ENCODE measurements around the gene IL21R.

Gene IL21R

GRCh38 chr16:27410761-27411160, 8.8 kb downstream of the IL21R start:
- TF ChIP-seq, protein P1, sequence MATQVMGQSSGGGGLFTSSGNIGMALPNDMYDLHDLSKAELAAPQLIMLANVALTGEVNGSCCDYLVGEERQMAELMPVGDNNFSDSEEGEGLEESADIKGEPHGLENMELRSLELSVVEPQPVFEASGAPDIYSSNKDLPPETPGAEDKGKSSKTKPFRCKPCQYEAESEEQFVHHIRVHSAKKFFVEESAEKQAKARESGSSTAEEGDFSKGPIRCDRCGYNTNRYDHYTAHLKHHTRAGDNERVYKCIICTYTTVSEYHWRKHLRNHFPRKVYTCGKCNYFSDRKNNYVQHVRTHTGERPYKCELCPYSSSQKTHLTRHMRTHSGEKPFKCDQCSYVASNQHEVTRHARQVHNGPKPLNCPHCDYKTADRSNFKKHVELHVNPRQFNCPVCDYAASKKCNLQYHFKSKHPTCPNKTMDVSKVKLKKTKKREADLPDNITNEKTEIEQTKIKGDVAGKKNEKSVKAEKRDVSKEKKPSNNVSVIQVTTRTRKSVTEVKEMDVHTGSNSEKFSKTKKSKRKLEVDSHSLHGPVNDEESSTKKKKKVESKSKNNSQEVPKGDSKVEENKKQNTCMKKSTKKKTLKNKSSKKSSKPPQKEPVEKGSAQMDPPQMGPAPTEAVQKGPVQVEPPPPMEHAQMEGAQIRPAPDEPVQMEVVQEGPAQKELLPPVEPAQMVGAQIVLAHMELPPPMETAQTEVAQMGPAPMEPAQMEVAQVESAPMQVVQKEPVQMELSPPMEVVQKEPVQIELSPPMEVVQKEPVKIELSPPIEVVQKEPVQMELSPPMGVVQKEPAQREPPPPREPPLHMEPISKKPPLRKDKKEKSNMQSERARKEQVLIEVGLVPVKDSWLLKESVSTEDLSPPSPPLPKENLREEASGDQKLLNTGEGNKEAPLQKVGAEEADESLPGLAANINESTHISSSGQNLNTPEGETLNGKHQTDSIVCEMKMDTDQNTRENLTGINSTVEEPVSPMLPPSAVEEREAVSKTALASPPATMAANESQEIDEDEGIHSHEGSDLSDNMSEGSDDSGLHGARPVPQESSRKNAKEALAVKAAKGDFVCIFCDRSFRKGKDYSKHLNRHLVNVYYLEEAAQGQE (IDR thresholded peaks at IDR 0.05; ENCODE audit: insufficient read depth in 1 of 2, low read depth in 2 of 2, low read length in 2 of 2): no peak
- TF ChIP-seq TAF1 (IDR thresholded peaks at IDR 0.05; ENCODE audit: borderline replicate concordance, insufficient read depth, low read length) (no peak), SIN3A (IDR thresholded peaks at IDR 0.05; ENCODE audit: borderline replicate concordance, insufficient read depth, low read length) (no peak), FOXP2 (optimal IDR thresholded peaks at IDR 0.05; ENCODE audit: borderline replicate concordance, extremely low read depth, extremely low read length, insufficient read depth) (no peak), POLR2AphosphoS5 (IDR thresholded peaks at IDR 0.05; ENCODE audit: low read depth, low read length) (no peak)

GRCh38 chr16:27413956-27414355, 12.0 kb downstream of the IL21R start:
- TF ChIP-seq SIN3A (IDR thresholded peaks at IDR 0.05; ENCODE audit: borderline replicate concordance, insufficient read depth, low read length) (no peak), TAF1 (IDR thresholded peaks at IDR 0.05; ENCODE audit: borderline replicate concordance, insufficient read depth, low read length) (no peak), FOXP2 (optimal IDR thresholded peaks at IDR 0.05; ENCODE audit: borderline replicate concordance, extremely low read depth, extremely low read length, insufficient read depth) (no peak), POLR2AphosphoS5 (IDR thresholded peaks at IDR 0.05; ENCODE audit: low read depth, low read length) (no peak)
- TF ChIP-seq, protein P1 (IDR thresholded peaks at IDR 0.05; ENCODE audit: insufficient read depth in 1 of 2, low read depth in 2 of 2, low read length in 2 of 2): no peak

- TF ChIP-seq TAF1 (IDR thresholded peaks at IDR 0.05; ENCODE audit: borderline replicate concordance, insufficient read depth, low read length) (no peak), SIN3A (IDR thresholded peaks at IDR 0.05; ENCODE audit: borderline replicate concordance, insufficient read depth, low read length) (no peak), POLR2AphosphoS5 (IDR thresholded peaks at IDR 0.05; ENCODE audit: low read depth, low read length) (no peak), FOXP2 (optimal IDR thresholded peaks at IDR 0.05; ENCODE audit: borderline replicate concordance, extremely low read depth, extremely low read length, insufficient read depth) (no peak)
- TF ChIP-seq, protein P1 (IDR thresholded peaks at IDR 0.05; ENCODE audit: insufficient read depth in 1 of 2, low read depth in 2 of 2, low read length in 2 of 2): no peak
Observed at GRCh38 chr16:27414788-27415431, 12.9 kb downstream of the IL21R start.

- TF ChIP-seq, protein P1 (IDR thresholded peaks at IDR 0.05; ENCODE audit: insufficient read depth in 1 of 2, low read depth in 2 of 2, low read length in 2 of 2): no peak
- TF ChIP-seq POLR2AphosphoS5 (IDR thresholded peaks at IDR 0.05; ENCODE audit: low read depth, low read length): no peak
- no peak for TF ChIP-seq FOXP2 (optimal IDR thresholded peaks at IDR 0.05; ENCODE audit: borderline replicate concordance, extremely low read depth, extremely low read length, insufficient read depth)
- TF ChIP-seq SIN3A (IDR thresholded peaks at IDR 0.05; ENCODE audit: borderline replicate concordance, insufficient read depth, low read length): no peak
- no peak for TF ChIP-seq TAF1 (IDR thresholded peaks at IDR 0.05; ENCODE audit: borderline replicate concordance, insufficient read depth, low read length)
Observed at GRCh38 chr16:27417047-27417671, 15.2 kb downstream of the IL21R start.

Data from PFSK-1 (cell line).